OCI-LY7 (cell line): ENCODE measurements around the gene MOB3B.

ENCODE experiments used
- CTCF ChIP-seq: fragments of 200-600 bp; sonication (generic); conservative IDR thresholded peaks from 2 replicates; pipeline ENCODE4 v1.5.1; 2014; ENCODE audit warnings: mild to moderate bottlenecking, antibody characterized with exemption, low read length, moderate library complexity, mixed read lengths
- EZH2phosphoT487 ChIP-seq: fragments of 200-600 bp; sonication (generic); IDR thresholded peaks from 2 replicates; pipeline ENCODE4 v1.6.1; 2018; ENCODE audit warnings: low read depth, borderline replicate concordance, mild to moderate bottlenecking, mixed run types, antibody characterized with exemption, low read length, moderate library complexity, mixed read lengths

GRCh38 chr9:27408482-27408881, 121.1 kb downstream of the MOB3B start:
- TF ChIP-seq CTCF (no peak), EZH2phosphoT487 (no peak)
